HG03039 (cell line): Measurements from ENCODE around the gene AADAT.
"Not testable (repeated sequence)": the region's sequence is repeated elsewhere in the genome, so short reads cannot be mapped to it uniquely, and the experiment has no call there.

Experiments
- ATAC-seq: cut with Tn5 transposase; IDR thresholded peaks from one replicate; pipeline ENCODE4 v1.9.1; 2021; ENCODE audit warnings: mild to moderate bottlenecking, moderate library complexity; ENCODE audit not compliant: unreplicated experiment

AADAT gene

DNA sequence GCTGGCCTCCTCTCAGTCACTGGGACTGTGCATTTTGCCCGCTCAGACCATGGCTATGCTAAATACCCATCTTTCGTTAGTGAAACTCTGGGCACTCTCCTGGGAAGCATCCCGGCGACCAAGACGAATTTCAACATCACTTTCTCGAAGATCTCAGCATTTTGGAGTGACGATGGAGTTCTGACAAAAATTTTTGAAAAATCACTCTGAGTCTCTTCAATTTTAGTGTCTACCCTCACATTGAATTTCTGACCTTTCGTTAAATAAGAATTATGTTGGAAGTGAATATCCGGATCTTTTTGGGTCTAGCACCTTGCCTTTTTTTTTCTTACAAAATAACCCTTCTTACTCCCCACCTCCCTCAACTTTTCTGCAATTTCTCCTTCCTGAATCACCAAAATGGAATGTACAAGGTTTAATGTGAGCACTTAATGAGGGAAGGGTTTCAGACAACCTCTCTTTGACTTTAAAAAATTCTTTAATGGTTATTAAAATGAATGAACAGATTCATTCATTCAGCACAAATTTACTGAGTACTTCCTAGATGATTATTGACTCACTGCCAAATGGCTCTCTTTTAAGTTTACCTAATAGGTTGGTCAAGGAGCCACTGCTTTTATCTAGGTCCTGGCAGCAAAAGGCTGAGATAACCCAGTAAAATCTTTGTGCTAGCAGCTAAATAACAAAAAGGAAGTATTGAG is 746 bp upstream of the AADAT start:
- ATAC-seq = no peak

DNA sequence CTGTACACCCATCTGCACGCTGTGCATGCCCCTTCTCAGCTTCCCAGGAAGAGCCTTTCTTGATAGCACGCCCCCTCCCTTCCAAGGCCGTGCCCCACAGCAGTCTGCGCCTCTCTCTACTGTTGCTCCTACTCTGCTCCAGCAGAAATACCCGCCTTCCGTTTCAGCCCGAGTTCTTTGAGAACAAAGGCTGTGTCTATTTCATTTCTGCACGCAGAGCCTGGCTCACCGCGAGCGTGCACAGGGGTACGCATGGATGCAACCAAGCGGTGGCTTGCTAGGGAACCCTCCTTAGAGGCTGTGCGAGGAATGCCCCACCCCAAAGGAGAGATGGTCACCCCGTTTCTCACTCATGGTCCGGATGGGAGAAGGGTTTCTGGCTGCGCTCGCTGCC is 485 bp downstream of the AADAT start:
- no peak for ATAC-seq

DNA sequence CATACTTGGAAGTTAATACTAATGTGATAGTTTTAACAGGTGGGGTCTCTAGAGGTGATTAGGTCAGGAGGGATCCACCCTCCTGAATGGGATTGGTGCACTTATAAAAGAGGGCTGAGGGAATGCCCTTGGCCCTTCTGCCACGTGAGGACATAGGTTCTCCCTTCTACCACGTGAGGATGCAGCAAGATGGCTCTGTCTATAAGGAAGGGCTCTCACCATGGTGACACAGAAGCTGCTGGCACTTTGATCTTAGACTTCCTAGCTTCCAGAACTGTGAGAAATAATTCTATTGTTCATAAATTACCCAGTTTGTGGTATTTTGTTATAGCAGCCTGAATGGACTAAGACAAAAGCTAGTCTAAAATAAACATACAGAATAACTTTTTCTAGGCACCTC is 1.0 kb downstream of the AADAT start:
- no peak for ATAC-seq

DNA sequence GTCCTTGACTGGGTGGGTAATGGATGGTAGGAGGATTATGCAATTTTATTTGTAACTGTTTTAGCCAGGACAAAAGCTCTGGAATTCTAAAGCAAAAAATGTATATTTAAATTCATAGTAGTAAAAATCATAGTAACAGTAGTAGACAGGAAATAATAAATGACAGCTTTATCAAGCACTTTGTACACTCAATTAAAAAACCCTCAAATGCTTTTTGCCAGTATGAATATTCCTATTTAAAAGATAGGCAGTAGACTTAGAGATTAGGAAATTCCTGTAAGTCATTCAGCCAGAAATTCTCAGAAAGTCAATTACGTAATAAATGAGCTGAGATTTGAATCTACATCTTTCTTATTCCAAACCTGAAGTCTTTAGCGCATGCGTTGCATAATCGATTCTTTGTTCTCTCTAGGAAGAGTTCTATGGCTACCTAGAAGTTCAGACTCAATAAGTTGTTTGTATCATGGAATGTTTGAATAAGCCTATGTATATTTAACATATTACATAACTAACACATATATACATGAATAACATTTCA is 2.5 kb downstream of the AADAT start:
- no peak for ATAC-seq

DNA sequence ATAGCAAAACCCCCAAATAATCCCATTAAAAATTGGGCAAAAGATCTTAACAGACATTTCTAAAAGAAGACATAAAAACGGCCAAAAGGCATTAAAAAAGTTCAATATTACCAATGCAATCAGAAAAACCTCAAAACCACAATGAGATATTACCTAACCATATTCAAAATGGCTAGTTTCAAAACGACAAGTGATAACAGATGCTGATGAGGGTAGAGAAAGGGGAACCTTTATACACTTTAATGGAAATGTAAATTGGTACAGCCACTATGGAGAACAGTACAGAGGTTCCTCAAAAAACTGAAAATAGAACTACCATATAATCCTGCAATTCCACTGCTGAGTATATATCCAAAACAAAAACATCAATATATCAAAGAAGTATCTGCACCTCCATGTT is 6.2 kb downstream of the AADAT start:
- ATAC-seq = no peak

DNA sequence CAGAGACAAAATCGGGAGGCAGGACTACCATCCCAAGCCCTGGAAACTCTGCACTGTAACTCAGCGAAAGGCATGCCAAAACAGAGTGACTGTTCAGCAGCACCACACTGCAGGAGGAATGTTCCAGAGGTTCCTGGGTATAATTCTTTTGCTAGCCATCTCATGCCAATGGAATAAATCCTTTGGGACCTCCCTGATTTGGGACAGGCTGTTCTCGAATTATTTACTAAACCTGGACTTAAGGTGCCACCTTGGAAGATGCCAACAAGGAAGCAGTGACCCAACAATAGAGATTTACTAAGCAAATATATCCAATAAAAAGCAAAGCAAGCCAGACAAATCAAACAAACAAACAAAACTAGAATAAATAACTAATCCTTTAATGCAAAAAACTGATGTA is 9.3 kb downstream of the AADAT start:
- no peak for ATAC-seq

DNA sequence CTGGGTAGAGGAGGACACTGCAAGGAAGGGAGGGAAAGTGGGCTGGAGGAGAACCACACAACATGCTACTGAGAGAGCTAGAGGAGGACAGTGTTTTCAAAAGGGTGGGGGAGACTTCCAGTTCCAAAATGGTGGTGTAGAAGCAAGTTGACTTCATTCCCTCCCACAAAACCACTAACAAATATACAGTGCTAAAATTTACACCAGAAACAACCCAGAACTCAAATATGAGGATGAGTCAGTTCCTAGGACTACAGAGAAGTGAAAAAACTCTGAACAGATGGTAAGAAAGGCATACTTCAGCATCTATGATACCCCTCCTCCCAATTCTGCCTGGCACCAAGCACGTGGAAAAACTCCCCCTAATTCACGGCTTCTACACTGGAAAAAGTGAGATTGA is 9.8 kb downstream of the AADAT start:
- ATAC-seq = no peak

DNA sequence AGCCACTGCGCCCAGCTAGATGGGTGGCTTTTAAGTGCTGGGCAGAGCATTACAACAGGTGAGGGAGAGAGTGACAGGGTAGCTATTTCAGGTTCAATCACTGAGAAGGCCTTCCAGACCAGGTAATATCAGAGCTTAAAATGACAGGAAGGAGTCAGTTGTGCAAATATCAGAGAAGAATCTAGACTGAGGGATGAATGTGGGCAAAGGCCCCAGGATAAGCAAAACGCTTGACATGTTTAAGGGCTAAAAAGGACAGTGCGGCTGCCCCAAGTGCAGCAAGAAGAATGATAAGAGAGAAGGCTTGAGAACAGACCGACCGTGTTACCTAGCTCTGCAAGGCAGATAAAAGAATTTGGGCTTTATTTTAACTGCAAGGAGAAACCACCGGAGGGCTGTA is 18.6 kb downstream of the AADAT start:
- ATAC-seq = no peak

DNA sequence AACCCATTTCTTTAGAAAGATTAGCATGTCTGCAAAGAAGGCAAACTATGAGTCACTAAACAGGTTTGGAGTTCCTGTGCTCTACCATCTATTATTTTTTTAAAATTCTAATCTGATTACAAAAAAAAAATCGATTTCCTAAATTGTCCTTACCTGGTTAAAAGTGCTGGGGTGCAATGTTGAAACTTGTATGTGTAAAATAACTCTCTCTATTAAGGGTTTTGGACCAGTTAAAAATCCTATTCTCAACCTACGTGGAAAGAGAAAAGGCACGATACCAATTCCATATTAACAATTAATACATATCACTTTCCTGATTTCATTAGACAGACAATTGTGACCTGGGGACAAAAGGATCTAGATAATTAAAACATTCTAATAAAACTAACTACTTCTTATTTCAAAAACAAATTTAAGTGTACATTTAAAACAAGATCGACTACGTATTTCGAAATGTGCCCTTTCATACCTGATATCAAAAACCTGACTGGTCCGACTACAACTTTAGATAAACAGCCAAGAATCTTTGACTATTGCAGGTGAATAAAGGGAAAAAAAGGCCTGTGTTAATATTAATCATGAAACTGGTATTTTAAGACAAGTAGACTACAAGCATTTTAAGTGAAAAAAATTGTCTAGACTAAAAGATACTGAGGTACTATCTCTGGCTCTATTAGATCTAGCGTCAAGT is 21.2 kb downstream of the AADAT start:
- no peak for ATAC-seq

DNA sequence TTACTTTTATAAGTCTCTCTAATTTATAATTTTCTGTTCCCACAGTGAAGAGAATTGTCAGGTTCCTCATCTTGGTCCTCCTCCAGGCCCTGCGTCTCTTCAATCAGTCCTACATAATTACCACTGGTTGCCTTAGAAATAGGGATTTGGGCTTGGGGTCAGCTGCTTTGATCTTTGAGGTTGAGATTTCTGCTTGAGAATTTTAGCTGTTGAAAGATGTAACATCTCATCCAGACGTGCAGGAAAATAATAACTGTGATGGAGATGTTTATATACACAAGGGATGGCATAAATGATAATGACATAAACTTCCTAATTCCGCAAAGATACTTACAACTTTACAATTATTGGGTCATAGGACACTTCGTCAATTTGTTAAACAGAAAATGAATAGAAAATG is 30.3 kb downstream of the AADAT start:
- no peak for ATAC-seq

DNA sequence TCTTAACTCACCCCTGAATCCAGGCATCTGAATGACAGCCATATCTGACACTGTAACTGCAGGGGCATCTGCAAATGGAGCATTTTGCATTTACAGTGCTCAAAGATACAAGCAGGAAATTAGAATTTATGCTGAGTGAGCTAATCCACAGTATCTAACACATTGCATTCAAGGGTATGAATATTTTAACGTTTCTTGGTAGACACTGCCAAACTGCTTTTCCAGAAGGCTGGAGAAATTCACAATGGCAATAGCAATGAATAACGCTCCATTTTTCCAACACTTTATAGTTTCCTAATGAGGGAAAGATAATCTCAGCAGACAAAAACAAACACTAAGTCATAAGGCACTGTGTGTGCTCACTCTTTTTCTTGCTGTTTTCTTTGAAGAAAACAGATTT is 30.9 kb downstream of the AADAT start:
- ATAC-seq = no peak

DNA sequence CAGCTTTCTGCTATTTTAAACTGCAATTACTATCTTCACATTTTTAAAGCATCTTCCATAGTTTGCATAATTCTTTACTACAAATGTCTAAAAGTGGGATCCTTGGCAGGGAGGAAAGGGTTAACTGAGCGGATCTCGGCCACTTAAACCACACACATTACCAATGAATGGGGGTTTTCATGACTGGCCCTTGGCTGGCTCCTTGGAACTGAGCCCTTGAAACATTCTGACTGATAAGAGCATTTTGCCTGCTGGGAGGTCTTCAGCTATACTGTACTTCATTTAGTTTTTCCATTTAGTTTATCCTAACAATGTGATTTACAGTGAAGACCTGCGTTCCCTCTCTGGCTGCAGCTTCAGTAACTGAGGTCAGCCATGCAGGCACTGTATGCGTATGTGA is 31.9 kb downstream of the AADAT start:
- ATAC-seq = no peak

DNA sequence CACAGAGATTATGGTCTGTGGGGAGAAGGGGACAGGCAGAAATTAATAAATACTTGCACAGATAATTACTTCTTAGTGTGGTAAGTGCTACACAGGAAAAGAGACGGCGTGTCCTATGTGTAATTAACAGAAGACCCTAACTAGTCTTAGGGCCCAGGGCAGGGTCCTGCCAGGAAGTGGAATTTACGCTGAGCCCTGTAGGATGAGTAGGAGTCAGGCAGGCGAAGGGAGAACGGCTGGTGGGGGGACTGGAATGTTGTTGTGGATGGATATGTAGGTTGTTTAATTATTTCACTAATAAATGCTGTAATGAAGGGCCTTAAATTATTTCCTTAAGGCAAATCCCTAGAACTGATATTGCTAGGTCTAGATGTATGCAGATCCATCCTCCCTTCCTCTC is 36.8 kb downstream of the AADAT start:
- no peak for ATAC-seq

DNA sequence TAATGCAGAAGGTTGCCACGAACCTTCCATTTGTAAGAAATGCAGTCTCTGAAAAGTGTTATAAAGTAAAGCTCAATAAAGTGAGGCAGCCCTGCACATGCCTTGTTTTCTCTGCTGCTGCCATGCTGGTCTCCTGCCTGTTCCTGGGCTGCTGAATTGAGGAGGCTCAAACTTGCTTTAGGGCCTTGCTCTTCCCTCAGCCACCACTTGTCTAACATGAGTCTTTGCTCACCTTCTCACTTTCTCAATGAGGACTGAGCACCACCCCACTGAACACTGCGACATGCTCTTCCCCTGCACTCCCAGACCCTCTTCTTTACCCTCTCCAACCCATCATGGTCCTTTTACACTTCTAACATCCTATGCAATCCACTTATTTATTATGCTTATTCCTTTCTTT is 38.4 kb downstream of the AADAT start:
- ATAC-seq = no peak

DNA sequence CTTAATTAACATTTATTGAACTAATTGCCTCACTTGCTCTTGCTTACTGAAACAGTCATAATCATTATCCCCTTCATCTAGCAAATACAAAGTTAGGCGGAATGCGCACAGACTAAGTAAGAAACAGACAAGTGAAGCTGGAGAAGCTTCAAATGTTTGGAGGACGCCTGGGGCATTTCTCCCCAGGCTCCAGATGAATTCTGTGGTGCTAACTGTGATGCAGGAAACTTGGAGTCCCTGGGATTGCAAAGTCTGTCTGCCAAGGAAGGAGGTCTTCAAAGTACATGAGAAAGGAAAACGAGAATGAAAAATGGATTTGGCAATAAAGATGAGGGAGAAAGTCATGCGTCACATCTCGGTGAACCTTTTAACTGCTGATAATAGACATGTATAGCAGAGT is 40.0 kb downstream of the AADAT start:
- no peak for ATAC-seq

DNA sequence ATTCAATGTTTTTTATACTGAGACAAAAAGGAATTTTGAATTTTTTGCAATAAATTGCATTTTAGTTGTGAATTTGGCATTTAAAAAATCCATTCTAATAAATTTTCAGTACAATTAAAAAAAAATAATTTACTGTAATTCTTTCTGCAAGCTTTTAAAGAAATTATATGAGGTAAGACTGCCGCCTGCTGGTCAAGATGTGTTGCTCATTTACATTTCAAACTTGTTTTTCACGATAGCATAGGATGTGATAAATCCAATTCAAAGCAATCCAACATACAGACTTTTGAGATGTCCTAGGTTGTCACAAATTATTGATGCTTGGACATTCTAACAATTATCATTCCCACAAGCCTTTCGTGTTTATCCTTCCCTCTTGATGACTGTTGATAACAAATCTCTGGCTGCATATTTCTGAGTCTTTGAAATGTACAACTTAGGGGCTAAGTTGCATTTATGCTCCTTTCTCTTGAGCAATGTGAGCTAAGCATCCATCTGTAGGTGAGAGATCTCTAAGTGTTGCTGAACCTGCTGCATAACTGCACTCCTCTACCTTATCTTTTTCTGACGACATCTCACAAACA is 41.9 kb downstream of the AADAT start:
- no peak for ATAC-seq

DNA sequence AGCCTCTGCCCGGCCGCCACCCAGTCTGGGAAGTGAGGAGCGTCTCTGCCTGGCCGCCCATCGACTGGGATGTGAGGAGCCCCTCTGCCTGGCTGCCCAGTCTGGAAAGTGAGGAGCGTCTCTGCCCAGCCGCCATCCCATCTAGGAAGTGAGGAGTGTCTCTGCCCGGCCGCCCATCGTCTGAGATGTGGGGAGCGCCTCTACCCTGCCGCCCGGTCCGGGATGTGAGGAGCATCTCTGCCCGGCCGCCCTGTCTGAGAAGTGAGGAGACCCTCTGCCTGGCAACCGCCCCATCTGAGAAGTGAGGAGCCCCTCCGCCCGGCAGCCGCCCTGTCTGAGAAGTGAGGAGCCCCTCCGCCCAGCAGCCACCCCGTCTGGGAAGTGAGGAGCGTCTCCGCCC is 43.6 kb downstream of the AADAT start:
- ATAC-seq = not testable (repeated sequence)

DNA sequence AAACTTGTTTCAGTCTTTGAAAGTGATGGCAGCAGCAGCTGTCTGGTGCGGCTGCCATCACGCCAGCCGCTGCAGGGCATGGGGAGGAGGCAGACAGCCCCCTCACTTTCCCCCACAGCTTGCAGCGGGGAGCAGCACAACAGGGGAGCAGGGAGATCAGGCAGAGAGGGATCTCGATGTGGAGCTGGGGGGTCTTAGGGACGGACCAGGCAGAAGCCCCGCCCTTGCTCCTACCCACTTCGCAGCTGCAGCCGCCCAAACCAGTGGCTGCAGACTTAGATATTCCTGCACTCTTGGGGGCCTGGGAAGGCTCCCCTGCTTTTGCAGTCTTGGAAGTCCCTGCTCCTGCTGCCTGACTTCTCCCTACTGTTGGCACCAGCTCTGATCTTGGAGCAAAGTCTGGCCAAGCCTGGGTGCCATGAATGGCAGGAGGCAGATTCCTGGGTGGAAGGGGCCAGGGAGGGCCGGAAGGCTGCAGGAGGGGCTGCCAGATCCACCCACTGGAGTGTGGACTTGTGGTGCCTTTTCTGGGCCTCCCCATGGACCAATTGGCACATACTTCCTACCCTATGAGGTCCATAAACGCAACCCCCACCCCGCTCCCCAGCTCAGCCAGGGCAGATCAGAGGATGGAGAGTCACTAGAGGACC is 49.6 kb downstream of the AADAT start:
- no peak for ATAC-seq

DNA sequence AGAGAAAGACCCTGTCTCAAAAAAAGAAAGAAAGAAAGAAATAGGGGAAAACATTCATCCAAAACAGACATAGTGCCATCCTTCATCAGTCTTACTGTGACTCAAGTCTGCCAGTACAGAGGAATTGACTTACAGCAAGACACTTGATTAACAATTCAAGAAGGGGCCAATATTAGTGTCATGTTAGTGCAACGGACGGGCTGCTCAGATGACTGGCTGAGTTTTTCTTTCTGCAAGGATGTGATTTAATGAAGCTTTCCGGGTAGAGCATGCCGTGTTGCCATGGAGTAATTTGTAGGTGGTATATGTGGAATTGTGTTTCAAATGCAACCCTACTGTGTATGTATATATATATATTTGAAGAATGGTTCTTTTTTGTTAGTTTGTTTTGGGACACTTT is 51.0 kb downstream of the AADAT start:
- ATAC-seq = no peak

DNA sequence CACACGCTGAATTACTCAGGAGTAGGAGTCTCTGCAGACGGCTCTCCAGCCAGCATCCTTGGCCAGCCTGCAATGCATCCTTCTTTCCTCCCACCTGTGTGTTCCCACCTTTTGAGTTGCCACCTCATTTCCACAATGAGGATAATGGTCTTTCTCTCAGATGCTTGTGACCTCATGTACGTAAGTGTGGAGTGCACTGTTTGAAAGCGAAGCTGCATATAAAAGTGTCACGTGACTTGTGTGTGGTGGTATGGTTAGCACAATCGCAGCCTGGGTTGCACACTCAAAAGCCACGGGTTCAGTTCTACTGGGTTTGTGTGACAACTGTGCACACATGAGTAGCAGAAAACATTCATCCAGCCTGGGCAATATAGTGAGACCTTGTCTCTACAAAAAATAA is 51.5 kb downstream of the AADAT start:
- ATAC-seq = no peak

DNA sequence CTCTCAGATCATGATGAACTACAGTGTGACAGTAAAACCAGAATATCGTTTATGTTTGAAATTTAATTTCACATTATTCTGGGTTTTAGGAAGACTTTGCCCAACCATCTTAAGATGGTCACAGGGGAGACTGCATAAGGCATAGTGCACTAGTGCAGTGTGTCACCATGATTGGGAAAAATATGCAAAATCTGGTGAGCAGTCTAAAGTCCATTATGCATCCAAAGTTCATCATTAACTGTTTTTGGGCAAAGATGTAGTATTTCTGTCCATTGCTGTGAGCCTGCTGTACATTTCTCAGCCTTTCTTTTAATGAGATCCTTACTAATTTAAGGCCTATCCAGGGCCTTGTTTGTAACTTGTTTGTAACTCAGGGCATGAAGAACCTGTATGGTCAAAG is 52.3 kb downstream of the AADAT start:
- ATAC-seq = no peak

DNA sequence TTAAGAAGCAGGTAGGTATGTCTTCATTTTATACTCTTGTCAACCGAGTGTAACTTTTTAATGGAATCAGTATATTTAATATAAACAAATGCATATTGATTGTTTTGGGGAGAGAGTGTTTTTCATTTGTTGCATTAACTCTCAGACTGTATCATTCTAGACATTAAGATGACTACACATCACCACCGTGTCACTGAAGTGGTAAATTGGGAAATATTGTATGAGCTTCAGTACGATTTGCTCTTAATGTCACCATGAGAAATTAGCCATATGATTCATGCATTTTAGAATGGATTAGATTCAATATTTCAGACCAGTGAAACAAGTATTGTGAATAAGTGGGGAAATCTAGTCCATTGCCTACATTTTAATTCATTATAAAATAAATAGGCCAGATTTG is 53.9 kb downstream of the AADAT start:
- ATAC-seq = no peak
